ENCODE results near the gene KRTAP2-3. TPM values are rescaled to one million over a fixed set of nuclear protein-coding genes. Genes with fewer than 3 reads are reported as not detected.
"Not testable (repeated sequence)": the region's sequence is repeated elsewhere in the genome, so short reads cannot be mapped to it uniquely, and the experiment has no call there.

KRTAP2-3 gene
- total RNA-seq, 1 donor from 2014 or later, result not detected

DNA sequence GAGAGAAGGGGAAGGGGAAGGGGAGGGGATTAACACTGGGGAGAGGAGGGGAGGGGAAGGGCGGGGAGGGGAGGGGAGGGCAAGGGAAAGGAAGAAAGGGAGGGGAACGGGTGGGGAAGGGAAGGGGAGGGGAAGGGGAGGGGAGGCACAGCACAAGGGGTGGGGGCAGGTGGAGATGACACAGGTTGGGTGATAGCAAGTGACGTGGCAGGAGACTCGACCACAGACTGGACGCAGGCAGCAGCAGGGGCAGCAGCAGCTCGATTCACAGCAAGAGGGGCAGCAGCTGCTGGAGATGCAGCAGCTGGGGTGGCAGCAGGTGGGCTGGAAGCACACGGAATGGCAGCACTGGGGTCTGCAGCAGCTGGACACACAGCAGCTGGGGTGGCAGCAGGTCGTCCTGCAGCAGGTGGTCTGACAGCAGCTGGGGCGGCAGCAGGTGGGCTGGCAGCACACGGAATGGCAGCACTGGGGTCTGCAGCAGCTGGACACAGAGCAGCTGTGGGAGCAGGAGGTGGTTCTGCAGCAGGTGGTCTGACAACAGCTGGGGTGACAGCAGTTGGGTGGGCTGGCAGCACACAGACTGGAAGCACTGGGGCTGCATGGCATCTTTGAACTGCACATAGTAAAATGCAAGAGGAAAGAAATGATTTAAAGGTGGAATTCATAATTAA lies 41.8 kb upstream of the KRTAP2-3 start, which contains the start of gene KRTAP4-16:
Gene KRTAP4-16 (minus strand): TSS at position 624 of the 674 bp plus-strand sequence. CDS start 0 bp downstream, at position 624.
- Histone ChIP-seq H3K4me1 (no peaks in the 10 kb centered on the region), H3K4me3 (no peak within 1 kb of the TSS), H3K36me3 (no peaks in the 10 kb centered on the region), H3K27ac (no peak within 1 kb of the TSS), H3K9me3 (no peaks in the 10 kb centered on the region), H3K27me3 (ENCODE audit: low read depth) (no peaks in the 10 kb centered on the region)
- DNase-seq, result no peak
- ATAC-seq, result no peak
- TF ChIP-seq, protein P1, sequence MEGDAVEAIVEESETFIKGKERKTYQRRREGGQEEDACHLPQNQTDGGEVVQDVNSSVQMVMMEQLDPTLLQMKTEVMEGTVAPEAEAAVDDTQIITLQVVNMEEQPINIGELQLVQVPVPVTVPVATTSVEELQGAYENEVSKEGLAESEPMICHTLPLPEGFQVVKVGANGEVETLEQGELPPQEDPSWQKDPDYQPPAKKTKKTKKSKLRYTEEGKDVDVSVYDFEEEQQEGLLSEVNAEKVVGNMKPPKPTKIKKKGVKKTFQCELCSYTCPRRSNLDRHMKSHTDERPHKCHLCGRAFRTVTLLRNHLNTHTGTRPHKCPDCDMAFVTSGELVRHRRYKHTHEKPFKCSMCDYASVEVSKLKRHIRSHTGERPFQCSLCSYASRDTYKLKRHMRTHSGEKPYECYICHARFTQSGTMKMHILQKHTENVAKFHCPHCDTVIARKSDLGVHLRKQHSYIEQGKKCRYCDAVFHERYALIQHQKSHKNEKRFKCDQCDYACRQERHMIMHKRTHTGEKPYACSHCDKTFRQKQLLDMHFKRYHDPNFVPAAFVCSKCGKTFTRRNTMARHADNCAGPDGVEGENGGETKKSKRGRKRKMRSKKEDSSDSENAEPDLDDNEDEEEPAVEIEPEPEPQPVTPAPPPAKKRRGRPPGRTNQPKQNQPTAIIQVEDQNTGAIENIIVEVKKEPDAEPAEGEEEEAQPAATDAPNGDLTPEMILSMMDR (IDR thresholded peaks at IDR 0.05), result no peak
- intact Hi-C loops (cut with DNase I), result no loop called here

DNA sequence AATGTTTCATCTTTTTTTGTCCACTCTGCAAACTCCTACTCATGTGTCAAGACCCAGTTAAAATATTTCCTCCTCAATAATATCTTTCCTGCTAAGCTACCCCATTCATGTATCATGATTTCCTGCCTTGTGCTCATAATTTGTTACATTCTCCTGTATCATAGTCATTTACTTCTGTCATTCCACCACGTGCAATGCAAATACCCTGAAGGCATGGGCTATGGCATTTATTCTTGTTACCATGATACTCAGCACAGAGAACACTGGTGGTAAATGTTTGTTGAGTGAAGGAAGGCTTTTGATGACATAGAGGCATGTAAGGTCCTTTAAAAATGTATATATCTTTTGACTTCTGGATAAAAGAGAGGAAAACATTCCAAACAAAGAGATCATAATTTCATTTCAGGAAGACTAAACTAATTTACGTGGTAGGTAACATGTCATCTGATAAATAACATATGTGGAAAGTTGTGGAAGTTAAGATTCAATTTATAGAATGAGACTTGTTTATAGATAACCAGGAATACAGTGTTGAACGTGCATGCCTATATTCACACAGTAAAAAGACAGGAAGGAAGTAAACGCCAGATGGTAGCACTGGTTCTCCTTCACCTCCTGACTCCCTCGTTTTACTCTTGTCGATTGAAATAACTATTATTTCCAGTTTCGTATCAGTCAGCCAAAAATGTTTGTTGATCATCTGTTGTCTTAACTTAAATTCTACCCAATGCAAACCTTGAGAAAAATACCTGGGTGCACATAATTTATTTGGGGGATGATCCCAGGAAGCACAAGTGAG lies 40.0 kb upstream of the KRTAP2-3 start:
- H3K4me3 ChIP-seq, result not testable (repeated sequence)

DNA sequence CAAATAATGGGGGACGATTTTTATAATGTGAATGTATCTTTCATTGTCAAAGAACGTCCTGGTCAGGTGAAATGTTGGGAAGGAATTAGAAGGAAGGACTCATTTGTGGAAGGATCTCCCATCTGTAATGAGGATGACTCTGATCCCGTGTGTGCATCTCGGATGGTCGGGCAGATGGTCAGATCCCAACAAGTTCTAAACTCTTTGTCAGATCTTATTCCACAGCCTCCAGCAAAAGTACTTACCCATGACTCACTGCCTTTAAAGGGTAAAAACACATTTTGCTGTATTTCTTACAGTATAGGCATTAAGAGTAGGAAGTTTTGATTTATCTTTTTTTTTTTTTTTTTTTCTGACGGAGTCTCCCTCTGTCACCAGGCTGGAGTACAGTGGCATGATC lies 38.6 kb upstream of the KRTAP2-3 start:
- no peak for ATAC-seq
- no peaks in the 10 kb centered on the region for H3K36me3 ChIP-seq
- intact Hi-C loops (cut with DNase I), result no loop called here

More for the DNA sequence above, 40.0 kb upstream of the KRTAP2-3 start:
- H3K27me3 ChIP-seq (ENCODE audit: low read depth); H3K4me1 ChIP-seq; DNase-seq; H3K36me3 ChIP-seq; H3K9me3 ChIP-seq; ATAC-seq; intact Hi-C loops (cut with DNase I); H3K27ac ChIP-seq: not testable (repeated sequence)

DNA sequence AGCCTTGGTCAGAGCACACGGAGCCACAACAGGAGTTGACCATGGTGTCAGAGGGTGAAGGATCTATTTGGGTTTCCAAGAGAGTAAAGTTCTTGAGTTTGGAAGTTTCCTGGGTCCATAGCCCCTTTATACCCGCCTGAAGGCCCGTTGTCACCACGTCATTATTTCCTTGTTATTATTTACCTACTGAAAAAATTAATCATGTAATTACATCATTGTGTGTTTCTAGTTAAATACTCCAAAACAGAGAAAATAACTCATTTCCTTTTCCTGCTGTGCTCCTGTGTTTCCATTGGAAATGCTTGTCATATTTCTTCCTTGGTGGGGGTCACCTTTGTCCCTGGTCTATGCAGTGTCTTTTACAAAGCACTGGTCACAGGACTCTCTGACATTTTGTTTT lies 38.1 kb upstream of the KRTAP2-3 start, which contains the start of gene KRTAP4-8:
Gene KRTAP4-8 (minus strand): TSS at position 101 of the 400 bp plus-strand sequence. CDS start 58 bp downstream, at position 43.
- Histone ChIP-seq H3K27me3 (ENCODE audit: low read depth) (peaks cover 3% of the 10 kb centered on the region), H3K27ac (no peak within 1 kb of the TSS), H3K4me3 (no peak within 1 kb of the TSS), H3K4me1 (no peaks in the 10 kb centered on the region), H3K36me3 (no peaks in the 10 kb centered on the region), H3K9me3 (no peaks in the 10 kb centered on the region)
- DNase-seq (no peak), ATAC-seq (no peak)
- intact Hi-C loops (cut with DNase I), result no loop called here
- TF ChIP-seq, protein P1 (IDR thresholded peaks at IDR 0.05), result no peak

More for the DNA sequence above, 38.6 kb upstream of the KRTAP2-3 start:
- DNase-seq, result no peak
- Histone ChIP-seq H3K27me3 (ENCODE audit: low read depth) (peaks cover 3% of the 10 kb centered on the region), H3K4me1 (no peaks in the 10 kb centered on the region), H3K27ac (no peak overlapping the region), H3K4me3 (no peak overlapping the region), H3K9me3 (no peaks in the 10 kb centered on the region)
- TF ChIP-seq, protein P1 (IDR thresholded peaks at IDR 0.05), result no peak

DNA sequence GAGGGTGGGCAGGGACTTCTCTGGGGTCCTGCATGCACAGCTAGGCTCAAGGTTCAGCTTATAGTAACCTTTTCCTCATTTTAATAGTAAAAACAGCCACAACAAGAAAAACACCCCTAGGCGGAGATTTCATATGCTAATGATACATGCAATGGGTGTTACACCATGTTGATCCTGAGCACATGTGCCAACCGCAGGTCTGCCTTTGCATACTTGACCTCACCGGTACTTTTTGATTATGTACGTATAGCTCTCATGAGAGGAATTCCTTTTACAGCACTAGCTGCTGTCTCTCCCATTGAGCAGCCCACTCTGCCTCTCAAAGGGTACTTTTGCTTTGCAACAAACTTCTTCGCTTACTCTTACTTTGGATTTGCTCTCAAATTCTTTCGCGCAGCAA lies 36.1 kb upstream of the KRTAP2-3 start:
- Histone ChIP-seq H3K9me3 (no peaks in the 10 kb centered on the region), H3K4me1 (no peaks in the 10 kb centered on the region), H3K4me3 (no peak overlapping the region), H3K27ac (no peak overlapping the region), H3K27me3 (ENCODE audit: low read depth) (peaks cover 3% of the 10 kb centered on the region), H3K36me3 (no peaks in the 10 kb centered on the region)
- intact Hi-C loops (cut with DNase I), result no loop called here
- DNase-seq (no peak), ATAC-seq (peak in 1 of 2 donors; percentile 32)
- TF ChIP-seq, protein P1 (IDR thresholded peaks at IDR 0.05), result no peak

DNA sequence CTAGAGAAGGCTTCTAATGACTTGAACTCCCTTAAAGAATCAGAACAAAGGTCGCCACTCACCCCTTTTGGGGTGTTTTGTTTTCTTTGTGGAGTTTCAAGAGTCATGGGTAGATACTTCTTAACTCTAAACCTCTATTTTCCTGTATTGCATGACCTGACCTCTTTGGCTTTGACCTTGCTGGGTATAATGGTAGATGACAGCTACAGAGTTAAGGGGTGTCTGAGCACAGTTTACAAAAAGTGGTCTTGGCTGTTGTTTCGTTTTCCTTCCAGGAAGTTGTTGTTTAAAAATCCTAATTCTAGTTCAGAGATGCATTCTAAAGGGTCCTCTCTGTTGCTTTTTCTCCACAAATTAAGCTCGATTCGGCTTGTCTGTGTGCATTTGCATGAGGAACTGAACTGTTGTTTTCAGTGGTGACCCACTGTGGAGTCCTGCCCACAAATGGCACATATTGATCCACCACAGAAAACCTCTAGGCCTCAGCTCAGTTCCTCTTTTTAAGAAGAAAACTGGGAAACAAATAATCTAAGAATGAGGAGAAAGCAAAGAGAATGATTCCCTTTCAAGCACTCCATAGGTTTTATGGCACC lies 28.9 kb upstream of the KRTAP2-3 start:
- H3K9me3 ChIP-seq; intact Hi-C loops (cut with DNase I); DNase-seq; H3K4me1 ChIP-seq; ATAC-seq; H3K36me3 ChIP-seq; H3K27ac ChIP-seq; H3K27me3 ChIP-seq (ENCODE audit: low read depth); H3K4me3 ChIP-seq: not testable (repeated sequence)

DNA sequence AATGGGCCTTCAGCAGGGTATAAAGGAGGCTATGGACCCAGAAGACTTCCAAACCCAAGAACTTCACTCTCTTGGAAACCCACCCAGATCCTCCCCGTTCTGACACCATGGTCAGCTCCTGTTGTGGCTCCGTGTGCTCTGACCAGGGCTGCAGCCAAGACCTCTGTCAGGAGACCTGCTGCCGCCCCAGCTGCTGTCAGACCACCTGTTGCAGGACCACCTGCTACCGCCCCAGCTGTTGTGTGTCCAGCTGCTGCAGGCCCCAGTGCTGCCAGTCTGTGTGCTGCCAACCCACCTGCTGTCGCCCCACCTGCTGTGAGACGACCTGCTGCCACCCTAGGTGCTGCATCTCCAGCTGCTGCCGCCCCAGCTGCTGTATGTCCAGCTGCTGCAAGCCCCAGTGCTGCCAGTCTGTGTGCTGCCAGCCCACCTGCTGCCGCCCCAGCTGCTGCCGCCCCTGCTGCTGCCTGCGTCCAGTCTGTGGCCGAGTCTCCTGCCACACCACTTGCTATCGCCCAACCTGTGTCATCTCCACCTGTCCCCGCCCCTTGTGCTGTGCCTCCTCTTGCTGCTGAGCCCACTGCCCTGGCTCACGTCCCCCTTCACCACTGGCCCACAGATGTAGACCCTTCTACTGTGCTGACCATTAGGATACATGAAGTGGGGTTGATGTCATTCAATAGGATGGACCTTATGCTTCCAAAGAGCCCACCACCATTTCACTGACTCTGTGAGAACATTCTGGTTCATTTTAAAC lies 24.4 kb upstream of the KRTAP2-3 start, which contains the start of gene KRTAP4-7:
Gene KRTAP4-7 (plus strand): TSS at position 51 of the 757 bp plus-strand sequence. CDS start 57 bp downstream, at position 108.
- ATAC-seq; H3K36me3 ChIP-seq; H3K27ac ChIP-seq; H3K27me3 ChIP-seq (ENCODE audit: low read depth); H3K9me3 ChIP-seq; H3K4me1 ChIP-seq; H3K4me3 ChIP-seq; intact Hi-C loops (cut with DNase I); DNase-seq: not testable (repeated sequence)

DNA sequence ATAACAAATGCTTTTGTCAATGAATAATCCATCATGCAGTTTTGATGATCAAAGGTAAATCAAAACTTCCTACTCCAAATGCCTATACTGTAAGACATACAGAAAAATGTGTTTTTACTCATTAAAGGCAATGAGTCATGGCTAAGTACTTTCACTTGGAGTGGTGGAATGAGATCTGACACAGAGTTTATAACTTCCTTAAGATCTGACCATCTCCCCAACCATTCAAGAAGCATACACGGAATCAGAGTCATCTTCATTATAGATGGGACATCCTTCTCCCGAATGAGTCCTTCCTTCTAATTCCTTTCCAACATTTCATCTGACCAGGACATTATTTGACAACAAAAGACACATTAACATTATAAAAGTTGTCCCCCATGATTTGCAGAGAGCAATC lies 23.5 kb upstream of the KRTAP2-3 start:
- ATAC-seq; DNase-seq; H3K4me1 ChIP-seq; intact Hi-C loops (cut with DNase I); H3K27me3 ChIP-seq (ENCODE audit: low read depth); H3K27ac ChIP-seq; H3K36me3 ChIP-seq; H3K9me3 ChIP-seq; H3K4me3 ChIP-seq: not testable (repeated sequence)

Measured in lower lobe of right lung (tissue), 2 donors.